Neural cell (in vitro differentiated cells): Measurements from ENCODE around the gene ASPA. TPM values are rescaled to one million over a fixed set of nuclear protein-coding genes. Genes with fewer than 3 reads are reported as not detected.

ENCODE experiments used
- H2AFZ ChIP-seq: fragments of 200-600, 300-800 bp; sonication (generic), shearing (Covaris generic); 2 replicates; pipeline ENCODE4 v1.6.0; 2014; ENCODE audit warnings: low read depth, mild to moderate bottlenecking, antibody characterized with exemption, low read length, moderate library complexity
- H3F3A ChIP-seq: fragments of 200-600 bp; shearing (Covaris generic); 2 replicates; pipeline ENCODE4 v1.6.1; 2016; ENCODE audit warnings: mild to moderate bottlenecking, moderate library complexity, mixed read lengths, antibody characterized with exemption, low read length; ENCODE audit not compliant: insufficient read depth, poor library complexity, severe bottlenecking
- H3K27ac ChIP-seq: fragments of 200-600, 300-800 bp; sonication (generic), shearing (Covaris generic); 2 replicates; pipeline ENCODE4 v1.5.1; 2014; ENCODE audit warnings: mild to moderate bottlenecking, low read length, moderate library complexity
- H3K27me3 ChIP-seq: fragments of 300-800, 200-600 bp; sonication (generic), shearing (Covaris generic); 2 replicates; pipeline ENCODE4 v1.6.0; 2014; ENCODE audit warnings: mild to moderate bottlenecking, low read depth, low read length, moderate library complexity; ENCODE audit not compliant: insufficient read depth
- H3K36me3 ChIP-seq: fragments of 300-800, 200-600 bp; sonication (generic), shearing (Covaris generic); 2 replicates; pipeline ENCODE4 v1.5.1; 2014; ENCODE audit warnings: mild to moderate bottlenecking, antibody characterized with exemption, low read length, moderate library complexity; ENCODE audit not compliant: insufficient read depth
- H3K4me2 ChIP-seq: fragments of 300-800, 200-600 bp; sonication (generic), shearing (Covaris generic); 2 replicates; pipeline ENCODE4 v1.6.0; 2014; ENCODE audit warnings: mild to moderate bottlenecking, low read length
- H3K4me3 ChIP-seq: fragments of 300-800, 200-600 bp; sonication (generic), shearing (Covaris generic); 2 replicates; pipeline ENCODE4 v1.5.1; 2014; ENCODE audit warnings: mild to moderate bottlenecking, low read length, moderate library complexity
- H3K79me2 ChIP-seq: fragments of 200-600 bp; shearing (Covaris generic); replicated peaks from 2 replicates; pipeline ENCODE4 v1.6.0; 2014; ENCODE audit warnings: mild to moderate bottlenecking, low read length, moderate library complexity; ENCODE audit not compliant: insufficient read depth
- H3K9ac ChIP-seq: fragments of 300-800, 200-600 bp; sonication (generic), shearing (Covaris generic); 2 replicates; pipeline ENCODE4 v1.6.1; 2016; ENCODE audit warnings: mild to moderate bottlenecking, low read length, mixed read lengths
- H3K9me2 ChIP-seq: fragments of 200-600 bp; shearing (Covaris generic); 2 replicates; pipeline ENCODE4 v1.6.1; 2016; ENCODE audit warnings: mild to moderate bottlenecking, low read length, mixed read lengths; ENCODE audit not compliant: insufficient read depth
- H3K9me3 ChIP-seq: fragments of 200-600, 300-800 bp; sonication (generic), shearing (Covaris generic); 2 replicates; pipeline ENCODE4 v1.6.1; 2016; ENCODE audit warnings: mild to moderate bottlenecking, mixed run types, low read length, moderate library complexity, mixed read lengths
- H4K20me1 ChIP-seq: fragments of 200-600 bp; shearing (Covaris generic); 2 replicates; pipeline ENCODE4 v1.6.1; 2016; ENCODE audit warnings: mild to moderate bottlenecking, mixed run types; ENCODE audit not compliant: insufficient read depth
- CTCF ChIP-seq: fragments of 450-650 bp; IDR thresholded peaks from 2 replicates; pipeline ENCODE4 v1.5.1; 2014; ENCODE audit warnings: antibody characterized with exemption, mild to moderate bottlenecking, moderate library complexity; ENCODE audit not compliant: poor library complexity, severe bottlenecking
- EP300 ChIP-seq: fragments of 450-650 bp; conservative IDR thresholded peaks from 2 replicates; pipeline ENCODE4 v1.6.1; 2014; ENCODE audit warnings: antibody characterized with exemption, mild to moderate bottlenecking, moderate library complexity; ENCODE audit not compliant: poor library complexity, severe bottlenecking
- EZH2 ChIP-seq: fragments of 200-600, 300-800 bp; shearing (Covaris generic), sonication (generic); IDR thresholded peaks from 2 replicates; pipeline ENCODE4 v1.6.1; 2014; ENCODE audit warnings: antibody characterized with exemption, low read length, borderline replicate concordance, mild to moderate bottlenecking; ENCODE audit not compliant: insufficient read depth, poor library complexity, severe bottlenecking
- MXI1 ChIP-seq: fragments of 450-650 bp; conservative IDR thresholded peaks from 2 replicates; pipeline ENCODE4 v1.6.1; 2014; ENCODE audit warnings: antibody characterized with exemption, mild to moderate bottlenecking; ENCODE audit not compliant: poor library complexity, severe bottlenecking
- POLR2AphosphoS5 ChIP-seq: IDR thresholded peaks from 2 replicates; pipeline ENCODE4 v1.6.1; 2012
- RAD21 ChIP-seq: fragments of 450-650 bp; conservative IDR thresholded peaks from 2 replicates; pipeline ENCODE4 v1.6.1; 2014; ENCODE audit warnings: antibody characterized with exemption, mild to moderate bottlenecking, moderate library complexity
- SMC3 ChIP-seq: fragments of 450-650 bp; conservative IDR thresholded peaks from 2 replicates; pipeline ENCODE4 v1.6.1; 2014; ENCODE audit warnings: antibody characterized with exemption, mild to moderate bottlenecking, moderate library complexity; ENCODE audit not compliant: poor library complexity
- TAF1 ChIP-seq: IDR thresholded peaks from 2 replicates; pipeline ENCODE4 v1.6.1; 2012; ENCODE audit warnings: low read depth
- polyA plus RNA-seq: library from polyadenylated mRNA; depleted of rRNA; stranded (reverse); fragments of >200 nt; gene quantifications from 2 replicates; pipeline ENCODE4 v1.2.3, GENCODE V29; 2014
- TF ChIP-seq, protein P1 (sequence below): IDR thresholded peaks from 2 replicates; pipeline ENCODE4 v1.6.1; 2012; ENCODE audit warnings: borderline replicate concordance

ASPA gene
- polyA plus RNA-seq, 1 donor from 2014 or later, result 0.24 TPM

DNA sequence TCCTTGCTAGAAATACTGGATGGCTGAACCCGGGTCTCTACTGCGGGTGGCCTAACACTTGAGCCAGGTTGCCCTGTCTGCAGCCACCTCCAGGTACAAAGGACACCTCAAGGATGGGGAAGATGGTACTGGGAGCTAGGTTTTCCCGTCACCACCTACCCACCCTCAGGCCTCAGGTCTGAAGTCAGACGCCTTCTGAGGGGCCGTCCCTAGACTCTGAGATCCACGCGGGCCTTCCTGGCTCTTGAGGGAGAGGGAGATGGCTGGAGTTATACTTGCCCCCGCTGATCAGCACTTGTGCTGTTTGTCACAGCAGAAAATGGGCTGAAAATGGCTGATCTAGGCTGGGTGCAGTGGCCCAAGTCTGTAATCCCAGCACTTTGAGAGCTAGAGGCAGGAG, 71.2 kb downstream of the ASPA start:
- no peaks in the 10 kb centered on the region for H3K79me2 ChIP-seq
- no peaks in the 10 kb centered on the region for H3K36me3 ChIP-seq
- H3K9me3 ChIP-seq, result no peaks in the 10 kb centered on the region
- no peak overlapping the region for H2AFZ ChIP-seq
- H3K9ac ChIP-seq, result no peak overlapping the region
- no peaks in the 10 kb centered on the region for H4K20me1 ChIP-seq
- no peak overlapping the region for H3K4me2 ChIP-seq
- H3K27me3 ChIP-seq, result no peaks in the 10 kb centered on the region
- no peak overlapping the region for H3K4me3 ChIP-seq
- TF ChIP-seq EZH2 (no peak), EP300 (no peak), CTCF (no peak), RAD21 (no peak), POLR2AphosphoS5 (no peak), MXI1 (no peak), TAF1 (no peak)
- H3K9me2 ChIP-seq, result no peaks in the 10 kb centered on the region
- H3F3A ChIP-seq, result no peaks in the 10 kb centered on the region
- no peak overlapping the region for H3K27ac ChIP-seq

DNA sequence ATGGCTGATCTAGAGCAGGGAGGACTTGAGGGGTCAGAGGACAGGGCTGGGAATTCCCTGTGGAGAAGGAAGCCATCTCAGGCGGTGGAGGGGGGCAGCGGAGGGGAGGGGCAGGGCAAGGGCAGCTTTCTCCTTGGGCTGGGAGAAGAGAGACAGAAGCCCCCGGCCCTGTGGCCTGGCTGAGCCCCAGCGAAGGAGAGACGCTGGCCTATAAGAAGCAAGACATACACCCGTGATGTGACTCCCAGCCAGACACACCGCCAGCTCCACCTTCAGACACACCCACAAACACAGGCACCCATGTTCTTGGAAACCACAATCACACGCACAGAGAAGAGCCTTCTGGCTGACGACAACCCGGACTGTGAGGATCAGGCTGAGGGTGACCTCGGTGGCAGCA, 71.8 kb downstream of the ASPA start:
- Histone ChIP-seq H3K4me3 (no peak overlapping the region), H3K9me3 (no peaks in the 10 kb centered on the region), H3K79me2 (no peaks in the 10 kb centered on the region), H3K27ac (no peak overlapping the region), H3K36me3 (no peaks in the 10 kb centered on the region), H3K9me2 (no peaks in the 10 kb centered on the region), H3K4me2 (no peak overlapping the region), H3F3A (no peaks in the 10 kb centered on the region), H3K27me3 (no peaks in the 10 kb centered on the region), H4K20me1 (no peaks in the 10 kb centered on the region), H2AFZ (no peak overlapping the region), H3K9ac (no peak overlapping the region)
- TF ChIP-seq TAF1 (no peak), CTCF (no peak), RAD21 (no peak), EP300 (no peak), EZH2 (no peak), SMC3 (no peak), MXI1 (no peak), POLR2AphosphoS5 (no peak)
- TF ChIP-seq, protein P1, sequence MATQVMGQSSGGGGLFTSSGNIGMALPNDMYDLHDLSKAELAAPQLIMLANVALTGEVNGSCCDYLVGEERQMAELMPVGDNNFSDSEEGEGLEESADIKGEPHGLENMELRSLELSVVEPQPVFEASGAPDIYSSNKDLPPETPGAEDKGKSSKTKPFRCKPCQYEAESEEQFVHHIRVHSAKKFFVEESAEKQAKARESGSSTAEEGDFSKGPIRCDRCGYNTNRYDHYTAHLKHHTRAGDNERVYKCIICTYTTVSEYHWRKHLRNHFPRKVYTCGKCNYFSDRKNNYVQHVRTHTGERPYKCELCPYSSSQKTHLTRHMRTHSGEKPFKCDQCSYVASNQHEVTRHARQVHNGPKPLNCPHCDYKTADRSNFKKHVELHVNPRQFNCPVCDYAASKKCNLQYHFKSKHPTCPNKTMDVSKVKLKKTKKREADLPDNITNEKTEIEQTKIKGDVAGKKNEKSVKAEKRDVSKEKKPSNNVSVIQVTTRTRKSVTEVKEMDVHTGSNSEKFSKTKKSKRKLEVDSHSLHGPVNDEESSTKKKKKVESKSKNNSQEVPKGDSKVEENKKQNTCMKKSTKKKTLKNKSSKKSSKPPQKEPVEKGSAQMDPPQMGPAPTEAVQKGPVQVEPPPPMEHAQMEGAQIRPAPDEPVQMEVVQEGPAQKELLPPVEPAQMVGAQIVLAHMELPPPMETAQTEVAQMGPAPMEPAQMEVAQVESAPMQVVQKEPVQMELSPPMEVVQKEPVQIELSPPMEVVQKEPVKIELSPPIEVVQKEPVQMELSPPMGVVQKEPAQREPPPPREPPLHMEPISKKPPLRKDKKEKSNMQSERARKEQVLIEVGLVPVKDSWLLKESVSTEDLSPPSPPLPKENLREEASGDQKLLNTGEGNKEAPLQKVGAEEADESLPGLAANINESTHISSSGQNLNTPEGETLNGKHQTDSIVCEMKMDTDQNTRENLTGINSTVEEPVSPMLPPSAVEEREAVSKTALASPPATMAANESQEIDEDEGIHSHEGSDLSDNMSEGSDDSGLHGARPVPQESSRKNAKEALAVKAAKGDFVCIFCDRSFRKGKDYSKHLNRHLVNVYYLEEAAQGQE, result no peak
